Measurements from ENCODE around the gene TUFT1.

- TF ChIP-seq CTCF (IDR thresholded peaks at IDR 0.05): no peak
- TF ChIP-seq POLR2AphosphoS5 (IDR thresholded peaks at IDR 0.05): no peak
Observed at GRCh38 chr1:151593730-151594129, 53.6 kb downstream of the TUFT1 start.
